NB4 (cell line): ENCODE results near the gene SLC35B2.

ENCODE experiments used
- POLR2A ChIP-seq: IDR thresholded peaks from 2 replicates; pipeline ENCODE4 v1.6.1; 2011; ENCODE audit warnings: mild to moderate bottlenecking; ENCODE audit not compliant: insufficient read length; ENCODE audit errors: extremely low read depth
- TF ChIP-seq, protein P1 (sequence below): IDR thresholded peaks from one replicate; pipeline ENCODE4 v1.5.1; 2012; ENCODE audit warnings: low read depth, low read length

DNA sequence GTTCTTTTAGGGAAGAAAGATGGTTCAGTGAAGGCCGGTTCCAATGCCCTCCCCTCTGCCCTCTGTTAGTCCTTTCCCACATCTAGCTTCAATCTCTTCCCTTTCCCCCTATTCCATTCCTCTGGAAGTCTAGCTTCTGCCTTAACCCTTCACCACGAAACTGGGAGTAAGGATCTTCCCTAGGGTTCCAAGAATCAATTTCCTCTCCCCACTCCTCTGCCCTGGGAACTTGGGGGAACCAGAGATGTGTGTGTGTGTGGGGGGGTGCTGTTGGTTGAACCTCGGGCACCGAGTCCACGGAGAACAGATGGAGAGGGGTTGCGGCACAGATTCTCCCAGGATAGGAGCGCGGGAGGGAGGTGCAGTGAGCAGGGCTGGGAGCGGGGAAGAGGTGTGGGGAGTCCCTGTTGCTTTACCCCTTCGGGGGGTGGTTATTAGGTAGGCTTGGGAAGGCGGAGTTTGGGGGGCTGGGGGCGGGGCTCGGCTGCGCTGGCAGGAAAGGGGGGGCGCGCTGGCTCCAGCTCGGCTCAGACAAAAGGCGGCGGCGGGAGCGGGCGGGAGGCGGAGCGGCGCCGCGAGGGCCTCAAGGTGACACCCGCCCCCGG, 12.7 kb upstream of the SLC35B2 start, which contains the start of gene TMEM151B:
- TF ChIP-seq, protein P1, sequence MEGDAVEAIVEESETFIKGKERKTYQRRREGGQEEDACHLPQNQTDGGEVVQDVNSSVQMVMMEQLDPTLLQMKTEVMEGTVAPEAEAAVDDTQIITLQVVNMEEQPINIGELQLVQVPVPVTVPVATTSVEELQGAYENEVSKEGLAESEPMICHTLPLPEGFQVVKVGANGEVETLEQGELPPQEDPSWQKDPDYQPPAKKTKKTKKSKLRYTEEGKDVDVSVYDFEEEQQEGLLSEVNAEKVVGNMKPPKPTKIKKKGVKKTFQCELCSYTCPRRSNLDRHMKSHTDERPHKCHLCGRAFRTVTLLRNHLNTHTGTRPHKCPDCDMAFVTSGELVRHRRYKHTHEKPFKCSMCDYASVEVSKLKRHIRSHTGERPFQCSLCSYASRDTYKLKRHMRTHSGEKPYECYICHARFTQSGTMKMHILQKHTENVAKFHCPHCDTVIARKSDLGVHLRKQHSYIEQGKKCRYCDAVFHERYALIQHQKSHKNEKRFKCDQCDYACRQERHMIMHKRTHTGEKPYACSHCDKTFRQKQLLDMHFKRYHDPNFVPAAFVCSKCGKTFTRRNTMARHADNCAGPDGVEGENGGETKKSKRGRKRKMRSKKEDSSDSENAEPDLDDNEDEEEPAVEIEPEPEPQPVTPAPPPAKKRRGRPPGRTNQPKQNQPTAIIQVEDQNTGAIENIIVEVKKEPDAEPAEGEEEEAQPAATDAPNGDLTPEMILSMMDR: no peak
- no peak for TF ChIP-seq POLR2A
